HG03135 (cell line): ENCODE measurements around the gene MYL4.
"Not testable (repeated sequence)": the region's sequence is repeated elsewhere in the genome, so short reads cannot be mapped to it uniquely, and the experiment has no call there.

Experiments used
- ATAC-seq: cut with Tn5 transposase; IDR thresholded peaks from one replicate; pipeline ENCODE4 v1.9.1; 2021; ENCODE audit warnings: mild to moderate bottlenecking, moderate library complexity; ENCODE audit not compliant: unreplicated experiment

The MYL4 gene

GRCh38 chr17:47208744-47209488 lies at the start of gene MYL4:
Gene MYL4, plus strand, starts transcription at chr17:47209348. Its CDS starts 75 bp downstream, at chr17:47209423.
- ATAC-seq = no peak

DNA sequence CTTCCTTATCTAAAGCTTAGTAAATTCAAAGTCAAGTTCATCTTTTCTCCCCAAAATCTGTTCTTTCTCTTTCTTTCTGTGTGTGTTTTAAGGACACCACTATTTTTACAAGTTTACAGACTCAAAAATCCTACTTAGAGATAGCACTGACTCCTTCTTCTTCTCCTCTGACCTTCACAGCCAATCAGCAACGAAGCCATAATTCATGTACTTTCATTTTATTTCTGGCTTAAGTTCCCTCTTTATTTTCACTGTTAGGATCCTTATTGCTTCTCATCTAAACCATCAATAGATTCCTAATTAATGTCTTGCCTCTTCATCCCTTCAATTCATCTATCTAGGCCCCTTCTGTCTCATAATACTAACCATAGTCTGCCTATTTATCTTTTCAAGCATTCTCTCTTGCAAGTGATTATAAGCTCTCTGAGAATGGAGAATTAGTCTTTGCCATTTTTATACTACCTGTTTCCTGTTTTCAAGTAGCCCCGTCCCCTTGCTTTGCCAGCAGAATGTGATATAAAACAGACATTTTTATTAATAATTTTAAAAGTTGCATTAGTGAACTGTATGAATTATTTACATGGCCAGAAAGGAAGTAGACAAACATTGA lies 47.0 kb upstream of the MYL4 start:
- no peak for ATAC-seq

DNA sequence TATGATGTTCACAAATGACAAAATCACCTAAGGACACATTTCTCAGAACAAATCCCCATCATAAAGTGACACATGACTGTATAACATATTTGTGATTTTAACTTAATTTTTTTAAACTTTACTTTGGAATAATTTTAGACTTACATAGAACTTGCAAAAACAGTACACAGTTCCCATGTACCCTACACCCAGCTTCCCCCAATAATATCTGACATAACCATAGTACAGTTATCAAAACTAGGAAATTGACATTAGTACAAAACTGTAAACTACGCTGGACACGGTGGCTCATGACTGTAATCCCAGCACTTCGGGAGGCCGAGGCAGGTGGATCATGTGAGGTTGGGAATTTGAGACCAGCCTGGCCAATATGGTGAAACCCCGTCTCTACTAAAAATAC lies 44.9 kb upstream of the MYL4 start:
- no peak for ATAC-seq

DNA sequence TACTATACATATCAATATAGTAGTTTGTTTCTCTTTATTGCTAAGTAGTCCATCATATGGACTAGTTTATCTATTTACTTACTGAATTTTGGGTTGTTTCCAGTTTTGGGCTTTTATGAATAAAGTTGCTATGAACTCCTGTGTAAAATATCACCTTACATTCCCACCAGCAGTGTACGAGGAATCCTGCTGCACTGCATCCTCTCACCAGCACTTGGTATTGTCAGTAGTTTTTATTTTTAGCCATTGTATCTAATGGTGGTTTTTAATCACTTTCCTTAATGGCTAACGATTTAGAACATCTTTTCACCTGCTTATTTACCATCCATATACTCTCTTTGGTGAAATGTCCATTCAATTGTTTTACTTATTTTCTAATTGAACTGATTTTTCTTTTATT lies 44.0 kb upstream of the MYL4 start:
- no peak for ATAC-seq

GRCh38 chr17:47166854-47167253 lies 42.3 kb upstream of the MYL4 start:
- ATAC-seq = not testable (repeated sequence)

DNA sequence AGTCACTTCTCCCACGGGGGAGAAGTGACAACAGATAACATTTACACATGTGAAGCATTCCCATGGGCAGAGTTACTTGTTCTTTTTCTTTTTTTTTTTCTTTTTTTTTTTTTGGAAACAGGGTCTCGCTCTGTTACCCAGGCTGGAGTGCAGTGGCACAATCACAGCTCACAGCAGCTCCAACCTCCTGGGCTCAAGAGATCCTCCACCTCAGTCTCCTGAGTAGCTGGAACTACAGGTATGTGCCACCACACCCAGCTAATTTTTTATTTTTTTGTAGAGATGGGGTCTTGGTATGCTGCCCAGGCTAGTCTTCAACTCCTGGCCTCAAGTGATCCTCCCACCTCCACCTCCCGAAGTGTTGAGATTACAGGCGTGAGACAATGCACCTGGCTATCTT lies 40.3 kb upstream of the MYL4 start:
- ATAC-seq = not testable (repeated sequence)

DNA sequence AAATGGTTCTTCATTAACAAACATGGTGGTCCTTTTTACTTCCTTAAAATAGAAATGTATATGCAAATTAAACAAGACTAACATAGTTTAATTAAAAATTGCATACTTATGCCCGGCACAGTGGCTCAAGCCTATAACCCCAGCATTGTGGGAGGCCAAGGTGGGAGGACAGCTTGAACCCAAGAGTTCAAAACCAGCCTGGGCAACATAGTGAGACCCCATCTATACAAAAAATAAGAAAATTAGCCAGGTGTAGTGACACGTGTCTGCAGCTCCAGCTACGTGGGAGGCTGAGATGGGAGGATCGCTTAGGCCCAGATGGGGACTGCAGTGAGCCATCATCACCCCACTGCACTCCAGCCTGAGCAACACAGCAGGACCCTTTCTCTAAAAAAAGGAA lies 38.4 kb upstream of the MYL4 start:
- ATAC-seq = no peak

DNA sequence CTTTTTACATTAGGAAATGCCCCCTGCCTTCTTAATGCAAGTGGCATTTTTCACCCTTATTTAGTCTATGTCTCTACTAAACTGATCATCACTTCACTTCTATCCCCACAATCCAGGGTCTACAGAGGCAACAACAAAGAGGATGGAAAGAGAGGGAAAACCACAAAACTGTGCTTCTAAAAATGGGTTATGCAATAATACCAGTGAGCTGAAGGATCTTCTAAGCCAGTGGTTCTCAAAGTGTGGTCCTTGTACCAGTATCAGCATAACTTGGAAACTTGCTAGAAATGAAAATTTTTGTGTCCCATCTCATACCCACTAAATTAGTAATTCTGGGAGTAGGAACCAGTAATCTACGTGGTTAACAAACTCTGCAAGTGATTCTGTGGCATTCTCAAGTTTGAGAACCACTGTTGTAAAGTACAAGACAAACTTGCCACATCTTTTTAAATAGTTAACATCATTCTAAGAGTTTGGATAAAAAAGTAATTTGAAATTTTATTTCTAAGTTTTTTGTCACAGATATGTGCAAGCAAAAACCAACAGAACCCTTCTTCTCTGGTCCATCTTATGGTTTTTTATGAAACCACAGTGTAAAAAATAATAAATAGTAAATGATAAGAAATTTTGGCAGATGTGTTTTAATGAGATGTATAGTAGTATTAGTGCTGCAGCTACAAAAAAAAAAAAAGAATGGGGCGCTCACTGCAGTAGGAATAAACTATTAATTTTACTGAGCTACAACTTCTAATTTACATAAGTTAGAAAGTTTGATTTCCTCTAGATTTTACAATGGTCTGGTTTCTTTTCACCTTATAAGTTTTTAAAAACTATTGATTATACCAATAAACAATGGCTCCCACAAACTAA lies 36.2 kb upstream of the MYL4 start:
- no peak for ATAC-seq

- not testable (repeated sequence) for ATAC-seq
Observed at GRCh38 chr17:47174823-47175222, 34.3 kb upstream of the MYL4 start.

GRCh38 chr17:47176389-47176826 lies 32.7 kb upstream of the MYL4 start:
- no peak for ATAC-seq

- no peak for ATAC-seq
Observed at GRCh38 chr17:47177261-47177660, 31.9 kb upstream of the MYL4 start.

GRCh38 chr17:47179141-47179540 lies 30.0 kb upstream of the MYL4 start:
- ATAC-seq = no peak

- ATAC-seq = no peak
Observed at GRCh38 chr17:47180337-47180736, 28.8 kb upstream of the MYL4 start.

DNA sequence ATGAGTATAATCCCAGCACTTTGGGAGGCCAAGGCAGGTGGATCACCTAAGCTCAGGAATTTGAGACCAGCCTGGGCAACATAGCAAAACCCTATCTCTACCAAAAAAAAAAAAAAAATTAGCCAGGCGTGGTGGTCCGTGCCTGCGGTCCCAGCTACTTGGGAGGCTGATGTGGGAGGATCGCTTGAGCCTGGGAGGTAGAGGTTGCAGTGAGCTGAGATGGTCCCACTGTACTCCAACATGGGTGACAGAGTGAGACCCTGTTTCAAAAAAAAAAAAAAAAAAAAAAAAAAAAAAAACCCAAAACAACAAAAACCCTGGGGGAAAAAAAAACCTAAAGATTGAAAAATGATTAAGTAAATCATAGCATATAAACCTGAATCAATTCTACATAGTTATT lies 28.2 kb upstream of the MYL4 start:
- ATAC-seq = not testable (repeated sequence)

GRCh38 chr17:47184681-47185080 lies 24.5 kb upstream of the MYL4 start:
- no peak for ATAC-seq

DNA sequence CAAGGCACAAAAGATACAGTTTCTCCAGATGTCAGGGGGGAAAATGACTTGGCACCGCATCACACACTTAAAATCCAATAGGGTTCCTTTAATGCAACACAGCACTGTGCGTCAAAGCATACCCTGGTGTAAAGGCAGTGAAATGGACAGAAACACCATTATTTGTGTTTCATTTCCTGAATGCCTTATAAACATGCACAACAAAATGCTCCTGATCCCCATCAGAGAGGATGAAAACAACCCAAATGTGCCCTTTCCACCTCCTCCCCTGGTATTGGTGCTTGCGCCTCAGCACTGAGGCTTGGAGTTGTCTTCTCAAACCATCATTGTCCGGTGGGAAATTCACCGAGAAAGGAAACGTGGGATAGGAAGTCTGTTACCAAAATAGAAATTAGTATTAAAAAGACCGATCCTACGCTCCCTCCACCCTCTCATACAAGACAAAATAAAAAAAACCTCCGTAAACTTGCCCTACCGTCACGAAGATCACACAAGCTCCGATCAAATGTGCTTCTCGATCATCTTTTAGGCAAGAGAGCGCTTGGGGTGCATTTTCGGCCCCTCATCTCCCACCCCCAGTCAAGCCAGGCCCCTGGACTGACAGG lies 20.8 kb upstream of the MYL4 start:
- ATAC-seq = peak; percentile 4

- peak; percentile 90 for ATAC-seq
Observed at GRCh38 chr17:47188876-47189731, 20.0 kb upstream of the MYL4 start, which contains the start of gene CDC27. Gene CDC27, minus strand, starts transcription at chr17:47189295. Its CDS starts 123 bp downstream, at chr17:47189172.

GRCh38 chr17:47189732-47190237 lies 19.4 kb upstream of the MYL4 start:
- ATAC-seq = no peak

- no peak for ATAC-seq
Observed at GRCh38 chr17:47190243-47190642, 18.9 kb upstream of the MYL4 start.

DNA sequence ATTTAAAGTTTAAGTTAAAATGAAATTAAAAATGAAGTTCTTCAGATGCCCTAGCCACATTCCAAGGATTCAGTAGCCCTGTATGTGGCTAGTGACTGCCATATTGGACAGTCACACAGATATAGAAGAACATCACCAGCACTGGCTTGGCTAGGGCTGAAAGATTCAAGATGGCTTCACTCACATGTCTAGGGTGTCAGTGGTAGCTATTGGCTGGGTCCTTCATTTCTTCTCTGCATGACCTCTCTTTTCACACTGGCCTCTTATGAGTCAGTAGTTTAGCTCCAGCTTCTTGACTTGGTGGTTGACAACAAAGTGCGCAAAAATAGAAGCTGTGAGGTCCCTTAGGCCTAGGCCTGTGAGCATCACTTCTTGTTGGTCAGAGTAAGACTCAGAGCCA lies 18.4 kb upstream of the MYL4 start:
- no peak for ATAC-seq
